ENCODE measurements around the gene ZNF804A. TPM values are rescaled to one million over a fixed set of nuclear protein-coding genes. Genes with fewer than 3 reads are reported as not detected.

The ZNF804A gene
- total RNA-seq, 2 experiments from 2014 or later, result not detected

DNA sequence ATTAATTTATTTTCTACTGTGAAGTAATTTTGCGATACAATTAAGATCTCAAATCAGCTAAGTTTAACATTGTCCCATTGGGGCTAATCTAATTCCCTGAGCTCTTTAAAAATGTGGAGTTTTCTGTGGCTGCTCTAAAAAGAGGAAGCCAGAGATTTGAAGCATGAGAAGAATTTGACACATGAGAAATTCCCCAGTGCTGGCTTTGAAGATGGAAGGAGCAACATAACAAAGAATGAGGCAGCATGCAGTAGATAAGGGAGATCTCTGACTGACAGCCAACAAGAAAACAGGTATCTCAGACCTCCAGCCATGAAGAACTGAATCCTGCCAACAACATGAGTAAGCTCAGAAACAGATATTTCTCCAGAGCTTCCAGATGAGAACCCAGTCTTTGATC lies 308.4 kb downstream of the ZNF804A start:
- Mint-ChIP-seq H3K36me3 (no peaks in the 10 kb centered on the region), H3K27me3 (no peaks in the 10 kb centered on the region), H3K4me3 (no peak overlapping the region), H3K4me1 (no peaks in the 10 kb centered on the region), H3K27ac (no peak overlapping the region), H3K9me3 (ENCODE audit: low read depth) (peaks cover 2% of the 10 kb centered on the region)
- CTCF ChIA-PET, result no interaction called here
- no peak for DNase-seq
- no peak for ATAC-seq

GRCh38 chr2:184908966-184909365 lies 310.6 kb downstream of the ZNF804A start:
- H3K27me3 Mint-ChIP-seq, result no peaks in the 10 kb centered on the region
- no peak overlapping the region for H3K27ac Mint-ChIP-seq
- ATAC-seq, result no peak
- CTCF ChIA-PET, result no interaction called here
- no peak for DNase-seq
- H3K9me3 Mint-ChIP-seq (ENCODE audit: low read depth), result peaks cover 2% of the 10 kb centered on the region
- H3K4me1 Mint-ChIP-seq, result no peaks in the 10 kb centered on the region
- no peak overlapping the region for H3K4me3 Mint-ChIP-seq
- H3K36me3 Mint-ChIP-seq, result no peaks in the 10 kb centered on the region

DNA sequence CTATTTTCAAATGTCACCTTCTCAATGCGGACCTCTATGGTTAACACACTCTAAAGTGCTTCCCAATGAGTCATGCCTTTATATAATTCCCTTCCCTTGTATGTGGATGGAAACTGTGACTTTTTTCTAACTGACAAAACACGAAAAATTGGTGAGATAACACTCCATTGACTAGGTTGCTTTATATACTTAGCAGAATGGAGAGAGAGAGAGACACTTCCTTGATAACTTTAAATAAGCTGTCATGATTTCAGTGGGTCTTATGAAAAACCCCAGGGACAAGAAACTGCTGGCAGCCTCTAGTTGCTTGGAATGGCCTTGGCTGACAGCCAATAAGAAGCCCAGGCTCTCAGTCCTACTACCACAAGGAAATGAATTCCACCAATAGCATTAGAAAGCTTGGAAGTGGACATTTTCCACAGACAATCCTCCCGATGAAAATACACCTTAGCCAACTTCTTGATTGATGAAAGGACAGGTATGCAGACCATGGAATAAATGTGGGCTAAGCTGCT lies 322.2 kb downstream of the ZNF804A start:
- H3K27me3 Mint-ChIP-seq, result no peaks in the 10 kb centered on the region

DNA sequence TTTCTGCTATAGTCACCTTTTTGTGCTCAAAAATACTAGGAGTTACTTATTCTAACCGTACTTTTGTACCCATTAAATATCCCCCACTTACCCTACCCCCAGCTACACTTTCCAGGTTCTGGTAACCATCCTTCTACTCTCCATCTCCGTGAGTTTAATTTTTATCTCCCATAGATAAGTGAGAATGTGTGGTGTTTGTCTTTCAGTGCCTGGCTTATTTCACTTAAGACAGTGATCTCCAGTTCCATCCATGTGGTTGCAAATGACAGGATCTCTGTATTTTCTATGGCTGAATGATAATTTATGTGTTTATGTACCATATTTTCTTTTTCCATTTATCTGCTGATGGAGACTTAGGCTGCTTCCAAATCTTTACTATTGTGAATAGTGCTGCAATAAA lies 323.3 kb downstream of the ZNF804A start:
- no peaks in the 10 kb centered on the region for H3K36me3 Mint-ChIP-seq
- CTCF ChIA-PET, result no interaction called here
- no peak overlapping the region for H3K27ac Mint-ChIP-seq
- peaks cover 15% of the 10 kb centered on the region for H3K9me3 Mint-ChIP-seq (ENCODE audit: low read depth)
- DNase-seq (no peak), ATAC-seq (no peak)
- no peaks in the 10 kb centered on the region for H3K27me3 Mint-ChIP-seq
- H3K4me3 Mint-ChIP-seq, result no peak overlapping the region
- no peaks in the 10 kb centered on the region for H3K4me1 Mint-ChIP-seq

More for the DNA sequence above, 322.2 kb downstream of the ZNF804A start:
- Mint-ChIP-seq H3K27ac (no peak overlapping the region), H3K4me3 (no peak overlapping the region), H3K4me1 (no peaks in the 10 kb centered on the region), H3K9me3 (ENCODE audit: low read depth) (peaks cover 12% of the 10 kb centered on the region), H3K36me3 (no peaks in the 10 kb centered on the region)
- DNase-seq (no peak), ATAC-seq (no peak)
- CTCF ChIA-PET, result no interaction called here

GRCh38 chr2:184923751-184924150 lies 325.4 kb downstream of the ZNF804A start:
- Mint-ChIP-seq H3K27ac (no peak overlapping the region), H3K27me3 (no peaks in the 10 kb centered on the region), H3K36me3 (no peaks in the 10 kb centered on the region), H3K4me1 (no peaks in the 10 kb centered on the region), H3K4me3 (no peak overlapping the region), H3K9me3 (ENCODE audit: low read depth) (peaks cover 17% of the 10 kb centered on the region)
- ATAC-seq (no peak), DNase-seq (no peak)
- CTCF ChIA-PET, result no interaction called here

- H3K27me3 Mint-ChIP-seq, result no peaks in the 10 kb centered on the region
- no peaks in the 10 kb centered on the region for H3K4me1 Mint-ChIP-seq
- H3K36me3 Mint-ChIP-seq, result no peaks in the 10 kb centered on the region
- ATAC-seq, result no peak
- CTCF ChIA-PET, result no interaction called here
- H3K4me3 Mint-ChIP-seq, result no peak overlapping the region
- peaks cover 12% of the 10 kb centered on the region for H3K9me3 Mint-ChIP-seq (ENCODE audit: low read depth)
- no peak for DNase-seq
- H3K27ac Mint-ChIP-seq, result no peak overlapping the region
Measured at GRCh38 chr2:184927040-184927439, 328.7 kb downstream of the ZNF804A start.

DNA sequence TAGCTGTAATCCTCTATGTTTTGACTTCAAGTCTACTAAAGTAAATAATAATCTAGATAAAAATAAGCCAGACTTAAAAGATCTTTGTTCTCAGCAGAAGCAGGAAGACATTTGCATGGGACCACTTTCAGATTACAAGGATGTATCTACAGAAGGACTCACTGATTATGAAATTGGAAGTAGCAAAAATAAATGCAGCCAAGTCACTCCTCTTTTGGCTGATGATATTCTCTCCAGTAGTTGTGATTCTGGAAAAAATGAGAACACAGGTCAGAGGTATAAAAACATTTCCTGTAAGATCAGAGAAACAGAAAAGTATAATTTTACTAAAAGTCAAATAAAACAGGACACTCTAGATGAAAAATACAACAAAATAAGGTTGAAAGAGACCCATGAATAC lies 338.4 kb downstream of the ZNF804A start:
- H3K27me3 Mint-ChIP-seq, result no peaks in the 10 kb centered on the region
- CTCF ChIA-PET, result no interaction called here
- no peaks in the 10 kb centered on the region for H3K36me3 Mint-ChIP-seq
- H3K27ac Mint-ChIP-seq, result no peak overlapping the region
- DNase-seq (no peak), ATAC-seq (no peak)
- no peak overlapping the region for H3K4me3 Mint-ChIP-seq
- H3K9me3 Mint-ChIP-seq (ENCODE audit: low read depth), result peaks cover 2% of the 10 kb centered on the region
- H3K4me1 Mint-ChIP-seq, result no peaks in the 10 kb centered on the region

- ATAC-seq (no peak), DNase-seq (no peak)
- Mint-ChIP-seq H3K9me3 (ENCODE audit: low read depth) (peaks cover 4% of the 10 kb centered on the region), H3K27ac (no peak overlapping the region), H3K4me1 (no peaks in the 10 kb centered on the region), H3K4me3 (no peak overlapping the region), H3K36me3 (no peaks in the 10 kb centered on the region), H3K27me3 (no peaks in the 10 kb centered on the region)
- CTCF ChIA-PET, result no interaction called here
Measured at GRCh38 chr2:184938221-184938985, 340.1 kb downstream of the ZNF804A start.

DNA sequence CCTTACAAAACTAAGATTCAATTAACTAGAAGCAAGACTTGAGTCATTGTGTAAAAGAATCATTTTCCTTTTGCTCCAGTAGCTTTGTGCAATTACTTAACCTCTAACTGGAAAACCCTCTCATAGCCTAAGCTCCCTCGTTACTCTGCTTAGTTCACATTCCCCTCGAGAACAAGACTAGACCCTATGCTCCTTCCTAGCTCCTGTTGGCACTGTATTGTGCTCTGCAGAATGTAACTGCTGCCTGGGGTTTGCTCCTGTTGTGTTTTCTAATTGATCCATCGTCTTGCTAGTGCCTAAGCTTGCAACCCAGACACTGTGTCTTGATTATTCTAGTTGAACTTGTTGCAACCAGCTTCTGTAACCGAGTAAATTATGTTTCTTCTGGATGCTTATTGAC lies 347.0 kb downstream of the ZNF804A start:
- Mint-ChIP-seq H3K9me3 (ENCODE audit: low read depth) (peaks cover 5% of the 10 kb centered on the region), H3K4me1 (no peaks in the 10 kb centered on the region), H3K36me3 (no peaks in the 10 kb centered on the region), H3K27me3 (no peaks in the 10 kb centered on the region), H3K27ac (no peak overlapping the region), H3K4me3 (no peak overlapping the region)
- CTCF ChIA-PET, result no interaction called here
- DNase-seq (no peak), ATAC-seq (no peak)

DNA sequence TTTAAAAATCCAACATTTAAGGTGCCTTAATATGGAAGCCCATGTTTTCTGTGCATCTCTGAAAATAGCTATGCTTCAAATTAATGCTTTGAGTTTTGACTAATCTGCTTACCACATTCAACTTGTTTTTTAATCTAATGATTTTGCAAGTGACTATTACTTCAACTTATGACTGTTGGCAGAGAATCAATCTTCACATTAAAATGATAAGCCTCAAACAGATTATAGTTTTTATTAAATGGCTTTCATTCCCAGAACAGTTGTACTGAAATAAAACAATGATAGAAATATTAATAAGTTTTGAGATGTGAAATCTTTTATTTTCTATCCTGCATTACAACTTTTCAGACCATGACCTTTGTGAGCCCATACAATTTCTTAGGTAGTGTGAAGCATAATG lies 347.5 kb downstream of the ZNF804A start:
- H3K27ac Mint-ChIP-seq, result no peak overlapping the region
- H3K4me1 Mint-ChIP-seq, result no peaks in the 10 kb centered on the region
- H3K4me3 Mint-ChIP-seq, result no peak overlapping the region
- DNase-seq, result no peak
- CTCF ChIA-PET, result no interaction called here
- peaks cover 5% of the 10 kb centered on the region for H3K9me3 Mint-ChIP-seq (ENCODE audit: low read depth)
- H3K27me3 Mint-ChIP-seq, result no peaks in the 10 kb centered on the region
- no peak for ATAC-seq
- no peaks in the 10 kb centered on the region for H3K36me3 Mint-ChIP-seq

- CTCF ChIA-PET, result no interaction called here
- DNase-seq (no peak), ATAC-seq (no peak)
- no peak overlapping the region for H3K27ac Mint-ChIP-seq
- no peaks in the 10 kb centered on the region for H3K9me3 Mint-ChIP-seq (ENCODE audit: low read depth)
- no peaks in the 10 kb centered on the region for H3K4me1 Mint-ChIP-seq
- no peaks in the 10 kb centered on the region for H3K27me3 Mint-ChIP-seq
- H3K36me3 Mint-ChIP-seq, result no peaks in the 10 kb centered on the region
- H3K4me3 Mint-ChIP-seq, result no peak overlapping the region
Measured at GRCh38 chr2:184956856-184957255, 358.5 kb downstream of the ZNF804A start.

GRCh38 chr2:184971546-184972068 lies 373.3 kb downstream of the ZNF804A start:
- Mint-ChIP-seq H3K36me3 (no peaks in the 10 kb centered on the region), H3K4me3 (no peak overlapping the region), H3K27me3 (no peaks in the 10 kb centered on the region), H3K27ac (no peak overlapping the region), H3K9me3 (ENCODE audit: low read depth) (peaks cover 5% of the 10 kb centered on the region), H3K4me1 (no peaks in the 10 kb centered on the region)
- CTCF ChIA-PET, result no interaction called here
- DNase-seq (no peak), ATAC-seq (no peak)
